GM19324 (cell line): ENCODE data around the gene ABCB8.

Experiments used
- ATAC-seq: cut with Tn5 transposase; IDR thresholded peaks from one replicate; pipeline ENCODE4 v1.9.1; 2021; ENCODE audit warnings: mild to moderate bottlenecking, moderate library complexity; ENCODE audit not compliant: unreplicated experiment, low FRiP score

Gene ABCB8

GRCh38 chr7:151082141-151083070 lies 54.2 kb downstream of the ABCB8 start:
- ATAC-seq: no peak

- ATAC-seq: peak; percentile 49
Measured at GRCh38 chr7:151083071-151083823, 55.0 kb downstream of the ABCB8 start, which contains the start of gene TMUB1. Gene TMUB1, minus strand, starts transcription at chr7:151083493. Its CDS starts 930 bp downstream, at chr7:151082563.

GRCh38 chr7:151083824-151084160 lies 55.5 kb downstream of the ABCB8 start:
- ATAC-seq: no peak

GRCh38 chr7:151085329-151085690 lies 57.1 kb downstream of the ABCB8 start:
- no peak for ATAC-seq

- peak; percentile 55 for ATAC-seq
Measured at GRCh38 chr7:151085691-151086620, 57.7 kb downstream of the ABCB8 start, which contains the start of gene AGAP3. Gene AGAP3, plus strand, starts transcription at chr7:151086475. Its CDS starts 267 bp downstream, at chr7:151086742.

- ATAC-seq: no peak
Measured at GRCh38 chr7:151086802-151087244, 58.6 kb downstream of the ABCB8 start.

DNA sequence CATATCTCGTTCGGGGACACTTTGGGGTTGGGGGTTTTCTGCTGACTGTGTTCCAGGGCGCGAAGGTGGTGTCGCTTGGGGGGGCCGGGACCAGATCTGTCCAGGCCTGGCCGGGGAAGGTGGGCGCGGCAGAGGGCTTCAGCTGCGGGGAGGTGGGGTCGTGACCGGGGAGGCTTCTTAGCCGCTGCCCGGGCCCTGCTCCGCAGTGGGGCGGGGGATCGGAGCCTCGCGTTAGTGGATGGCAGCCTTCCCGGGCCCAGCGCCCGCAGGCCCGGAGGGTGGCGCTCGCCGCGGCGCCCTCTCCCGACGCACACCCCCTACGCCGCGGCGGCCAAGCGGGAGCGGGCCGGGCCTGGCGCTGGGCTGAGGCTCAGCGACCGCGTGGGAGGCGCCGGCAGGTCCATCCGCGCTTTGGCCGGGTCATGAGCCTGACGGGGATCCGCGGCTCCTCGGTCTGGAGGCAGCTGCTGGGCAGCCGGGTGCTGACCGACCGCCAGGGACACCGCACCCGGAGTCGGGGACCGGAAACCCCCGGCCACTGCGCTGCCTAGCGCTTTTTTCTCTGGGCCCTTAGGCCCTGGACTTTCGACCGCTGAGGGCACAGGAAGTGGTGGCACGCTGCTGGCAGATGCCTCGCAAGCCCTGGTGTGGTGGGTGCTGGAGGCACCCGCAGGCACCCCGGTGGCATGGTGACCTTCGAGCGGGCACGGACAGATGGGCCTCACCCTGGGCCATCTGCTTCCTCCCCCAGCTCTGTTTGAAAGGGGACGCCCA lies 59.2 kb downstream of the ABCB8 start:
- peak; percentile 27 for ATAC-seq

DNA sequence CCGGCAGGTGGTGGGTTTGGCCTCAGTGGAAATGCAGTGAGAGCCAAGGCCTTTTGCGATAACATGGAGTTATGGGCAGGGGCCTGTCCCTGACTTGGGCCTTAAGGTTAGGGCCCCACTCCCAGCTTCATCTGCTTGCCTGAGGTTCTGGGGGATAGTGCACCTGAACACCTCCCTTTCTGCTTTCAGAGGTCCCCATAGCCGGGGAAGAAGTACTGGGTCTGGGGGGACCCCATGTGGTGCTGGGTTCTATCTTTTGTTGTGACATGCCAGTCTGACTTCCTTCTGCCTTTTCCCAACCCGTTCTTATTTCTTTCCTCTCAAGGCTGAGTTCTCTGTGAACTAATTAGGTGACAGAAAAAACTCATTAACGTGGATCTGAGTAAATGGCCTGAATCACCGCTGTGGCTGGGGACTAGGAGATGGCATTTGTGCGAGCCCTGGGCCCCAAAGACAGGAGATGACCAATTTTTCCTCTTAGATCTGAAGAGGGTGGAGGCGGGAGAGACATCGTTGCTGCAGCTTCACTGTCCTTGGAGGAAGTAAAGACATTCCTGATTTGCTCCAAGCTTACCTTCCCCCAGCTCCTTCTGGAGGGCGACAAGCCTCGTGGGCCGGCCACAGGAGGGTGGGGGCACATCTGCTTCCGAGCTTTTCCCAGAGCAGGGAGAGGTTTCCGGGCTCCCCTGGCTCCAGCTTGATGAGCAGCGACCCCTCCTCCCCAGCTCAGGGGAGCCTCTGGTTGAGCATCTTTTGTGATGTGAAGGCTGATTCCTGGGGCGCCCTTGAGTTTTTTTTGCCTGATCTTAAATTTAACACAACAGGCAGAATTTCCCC lies 60.0 kb downstream of the ABCB8 start:
- no peak for ATAC-seq

DNA sequence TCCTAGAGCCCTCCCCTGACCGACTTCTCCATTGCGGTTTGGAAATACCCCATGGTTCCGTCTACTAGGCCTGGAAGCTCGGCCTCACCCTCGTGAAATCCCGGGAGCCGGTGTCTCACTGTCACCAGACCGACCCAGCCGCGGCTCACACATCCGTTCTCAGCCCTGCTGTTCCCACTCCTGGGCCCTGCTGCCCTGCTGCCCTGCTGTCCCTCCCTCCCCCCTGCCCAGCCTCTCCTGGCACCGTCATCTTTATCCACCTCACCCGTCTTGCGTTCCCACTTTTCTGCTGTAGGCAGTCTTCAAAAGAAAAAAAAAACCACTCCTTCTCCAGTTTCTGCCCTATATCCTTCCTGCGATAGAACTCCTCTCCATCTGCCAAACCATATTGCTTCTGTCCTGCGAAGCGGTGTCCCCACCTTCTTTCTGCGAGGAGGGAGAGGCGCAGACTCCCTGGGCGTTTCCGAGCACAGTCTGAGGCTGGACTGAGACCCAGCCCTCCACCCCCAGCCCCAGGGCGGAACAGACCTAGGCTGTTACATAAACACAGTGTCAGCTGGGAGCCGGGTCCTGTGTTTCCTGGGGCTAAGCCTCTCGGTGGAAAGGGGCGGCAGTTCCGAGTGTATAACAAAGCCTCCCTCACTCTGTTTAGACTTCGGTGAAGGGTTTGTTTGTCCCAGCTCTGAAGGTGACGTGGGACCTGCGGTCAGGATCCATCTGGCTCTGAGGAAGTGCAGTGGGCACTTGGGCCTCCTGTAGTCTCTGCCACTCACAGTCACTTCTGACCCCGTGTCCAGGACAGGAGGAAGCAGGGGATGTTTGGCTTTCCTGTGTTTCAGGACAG lies 60.8 kb downstream of the ABCB8 start:
- ATAC-seq: no peak

DNA sequence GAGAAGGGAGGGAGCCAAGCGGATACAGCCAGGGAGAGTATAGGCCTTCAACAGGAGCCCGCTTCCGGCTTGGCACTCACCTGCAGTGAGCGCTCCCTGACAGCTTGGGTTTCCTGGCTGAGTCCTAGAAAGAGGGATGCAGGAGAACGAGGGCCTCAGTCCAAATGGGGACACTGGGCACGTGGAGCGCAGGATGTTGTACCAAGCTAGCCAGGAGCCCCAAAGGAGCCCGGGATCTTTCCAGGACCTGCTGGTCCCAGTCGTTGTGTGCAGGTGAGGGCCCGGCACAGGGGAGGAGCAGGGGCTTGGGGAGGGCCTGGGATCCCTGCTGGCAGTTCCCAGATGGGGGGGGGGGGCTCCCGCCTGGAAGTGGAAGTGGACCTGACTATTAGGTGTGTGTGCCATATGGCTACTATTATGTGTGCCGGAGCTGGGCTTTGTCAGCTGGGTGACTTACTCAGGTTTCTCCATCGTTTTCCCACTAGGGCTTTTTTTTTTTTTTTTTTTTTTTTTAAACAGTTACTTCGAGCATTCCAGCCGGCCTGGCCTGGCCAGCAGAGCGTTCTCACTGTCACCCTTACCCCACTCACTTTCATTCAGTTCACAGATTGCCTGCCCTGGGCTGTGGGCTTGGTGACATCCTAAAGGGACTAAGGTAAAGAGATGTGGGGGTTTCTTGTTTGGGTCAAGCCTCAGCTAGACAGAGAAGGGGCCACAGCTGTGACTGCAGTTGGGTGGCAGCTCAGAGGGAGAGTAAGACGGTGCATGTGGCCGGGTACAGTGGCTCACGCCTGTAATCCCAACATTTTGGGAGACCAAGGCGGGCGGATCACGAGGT lies 61.9 kb downstream of the ABCB8 start:
- ATAC-seq: no peak

- ATAC-seq: no peak
Measured at GRCh38 chr7:151091003-151091402, 62.8 kb downstream of the ABCB8 start.

- ATAC-seq: no peak
Measured at GRCh38 chr7:151091431-151091830, 63.2 kb downstream of the ABCB8 start.

GRCh38 chr7:151091988-151092387 lies 63.7 kb downstream of the ABCB8 start:
- ATAC-seq: no peak

DNA sequence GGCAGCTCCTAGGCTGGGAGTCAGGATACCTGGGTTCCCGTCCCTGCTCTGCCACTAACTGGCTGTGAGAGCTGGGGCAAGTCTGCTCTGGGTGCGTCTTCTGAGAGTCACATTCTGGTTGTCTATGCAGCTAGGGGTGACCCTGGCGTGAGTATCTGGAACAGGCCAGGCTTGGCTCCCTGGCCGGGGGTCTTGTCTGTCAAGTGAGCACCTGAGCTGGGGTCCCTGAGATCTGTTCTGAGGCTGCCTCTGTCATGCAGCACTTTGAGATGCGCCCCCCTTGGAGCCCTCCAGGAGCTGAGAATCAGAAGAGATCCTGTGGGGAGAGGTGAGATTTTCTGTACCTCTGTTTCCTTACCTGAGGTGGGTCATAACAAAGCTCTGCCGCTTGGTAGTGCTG lies 65.5 kb downstream of the ABCB8 start:
- ATAC-seq: no peak

GRCh38 chr7:151094675-151095074 lies 66.4 kb downstream of the ABCB8 start:
- no peak for ATAC-seq

GRCh38 chr7:151095123-151095797 lies 67.0 kb downstream of the ABCB8 start:
- no peak for ATAC-seq
